HG02973 (cell line): Measurements from ENCODE around the gene SCRT2.

Experiments
- ATAC-seq: cut with Tn5 transposase; IDR thresholded peaks from one replicate; pipeline ENCODE4 v1.9.1; 2021; ENCODE audit warnings: moderate library complexity; ENCODE audit not compliant: unreplicated experiment

SCRT2 gene

GRCh38 chr20:673603-674001 lies 2.0 kb downstream of the SCRT2 start:
- no peak for ATAC-seq

DNA sequence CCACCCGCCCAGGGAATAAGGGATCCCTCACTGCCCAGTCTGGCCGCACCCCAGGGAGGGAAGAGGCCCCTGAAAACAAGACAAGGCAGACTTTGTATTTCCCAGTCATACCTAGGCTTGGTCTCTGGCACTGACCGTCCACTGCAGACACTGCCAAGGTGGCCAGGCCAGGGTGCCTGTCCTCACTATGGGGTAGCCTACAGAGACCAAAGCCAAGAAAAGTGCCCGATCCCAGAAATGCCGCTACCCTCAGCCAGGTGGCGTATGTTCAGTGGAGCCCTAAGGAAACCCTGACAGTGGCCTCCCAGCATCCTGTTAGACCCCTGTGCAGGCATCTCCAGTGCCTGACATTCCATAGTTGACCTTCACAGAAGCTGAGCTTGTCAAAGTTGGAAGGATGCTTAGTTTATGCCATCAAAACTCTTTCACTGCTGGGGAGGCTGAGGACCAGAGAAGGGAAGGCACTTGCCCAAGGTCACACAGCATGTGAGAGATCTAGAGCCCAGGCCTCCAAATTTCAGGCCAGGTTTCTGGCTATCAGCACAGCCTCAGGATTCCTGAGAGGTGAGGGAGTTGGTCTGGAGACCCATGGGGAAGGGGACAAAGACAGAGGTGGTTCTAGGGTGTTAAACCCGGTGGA lies 2.5 kb downstream of the SCRT2 start:
- ATAC-seq: no peak

GRCh38 chr20:671252-672030 lies 4.2 kb downstream of the SCRT2 start:
- ATAC-seq: no peak

DNA sequence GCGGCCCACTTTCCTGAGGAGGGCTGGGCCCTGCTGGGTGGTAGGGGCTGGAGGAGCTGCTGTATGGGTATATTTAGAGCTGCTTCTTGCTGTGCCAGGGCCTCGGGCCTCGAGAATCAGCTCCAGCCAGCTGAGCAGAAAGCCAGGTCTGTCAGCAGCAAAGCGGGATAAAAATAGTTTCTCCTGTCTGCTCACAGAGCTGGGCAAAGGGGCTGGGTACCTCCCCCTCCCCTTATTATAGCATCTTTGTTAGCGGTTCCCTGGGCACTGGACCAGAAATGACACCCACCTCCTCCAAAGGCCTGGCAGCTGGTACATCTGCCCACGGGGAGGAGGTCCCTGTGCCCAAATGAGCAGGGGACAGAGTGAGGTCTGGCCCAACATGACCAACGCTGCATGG lies 6.0 kb downstream of the SCRT2 start:
- ATAC-seq: no peak

- ATAC-seq: no peak
Measured at GRCh38 chr20:668638-669037, 7.0 kb downstream of the SCRT2 start.

- no peak for ATAC-seq
Measured at GRCh38 chr20:668050-668449, 7.6 kb downstream of the SCRT2 start.

GRCh38 chr20:667351-668034 lies 8.1 kb downstream of the SCRT2 start:
- ATAC-seq: no peak

DNA sequence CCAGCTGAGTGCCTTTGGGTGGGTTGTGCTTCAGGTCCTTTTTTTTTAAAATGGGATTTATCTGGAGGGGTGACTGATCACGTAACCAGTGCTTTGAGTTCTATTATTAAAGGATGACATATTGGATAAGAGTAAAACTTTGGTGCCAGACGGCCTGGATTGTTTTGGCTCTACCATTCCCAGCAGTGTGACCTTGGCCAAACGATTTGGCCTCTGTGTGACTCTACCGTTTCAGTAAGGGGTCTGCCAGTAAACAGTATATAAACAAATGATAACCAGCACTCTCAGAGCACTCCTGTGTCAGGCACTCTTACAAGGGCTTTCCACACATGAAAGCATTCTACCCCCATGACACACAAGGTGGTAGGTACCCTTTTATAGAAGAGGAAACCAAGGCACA lies 8.7 kb downstream of the SCRT2 start:
- ATAC-seq: no peak

- ATAC-seq: no peak
Measured at GRCh38 chr20:665276-665675, 10.3 kb downstream of the SCRT2 start.

DNA sequence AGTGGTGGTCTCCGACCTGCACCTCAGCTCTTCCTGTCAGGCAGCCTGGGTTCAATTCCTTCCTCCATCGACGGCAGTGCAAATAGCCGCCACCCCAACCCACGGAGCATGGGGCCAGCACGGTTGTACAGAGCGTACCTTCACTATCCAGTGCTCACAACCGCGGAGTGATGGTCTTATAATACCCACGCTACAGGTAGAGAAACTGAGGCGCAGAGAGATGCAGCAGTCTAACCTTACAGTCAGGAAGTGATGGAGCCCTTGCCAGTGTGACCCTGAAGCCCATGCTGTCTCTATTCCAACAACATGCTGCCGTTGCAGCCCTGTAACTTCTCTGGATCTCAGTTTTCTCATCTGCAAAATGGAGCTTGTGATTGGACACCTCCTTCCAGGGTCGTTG lies 11.0 kb downstream of the SCRT2 start:
- no peak for ATAC-seq

DNA sequence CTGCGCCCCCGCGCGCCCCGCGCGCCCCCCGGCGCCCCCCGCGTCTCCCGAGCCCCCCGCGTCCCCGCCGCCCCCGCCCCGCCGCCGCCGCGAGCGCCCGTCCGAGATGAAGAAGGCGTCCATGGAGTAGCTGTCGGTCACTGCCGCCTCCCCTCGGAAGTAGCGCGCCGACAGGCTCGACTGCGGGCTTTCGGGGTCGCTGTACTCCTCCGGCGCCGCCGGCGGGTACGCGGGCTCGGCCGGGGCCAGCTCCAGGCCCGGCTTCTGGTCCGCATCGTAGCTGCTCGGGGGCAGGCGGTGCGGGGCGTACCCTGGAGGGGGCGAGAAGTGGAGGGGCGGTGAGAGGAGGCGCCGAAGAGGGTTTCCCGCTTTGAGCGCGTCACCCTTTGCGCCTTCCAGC lies 11.5 kb downstream of the SCRT2 start:
- no peak for ATAC-seq

DNA sequence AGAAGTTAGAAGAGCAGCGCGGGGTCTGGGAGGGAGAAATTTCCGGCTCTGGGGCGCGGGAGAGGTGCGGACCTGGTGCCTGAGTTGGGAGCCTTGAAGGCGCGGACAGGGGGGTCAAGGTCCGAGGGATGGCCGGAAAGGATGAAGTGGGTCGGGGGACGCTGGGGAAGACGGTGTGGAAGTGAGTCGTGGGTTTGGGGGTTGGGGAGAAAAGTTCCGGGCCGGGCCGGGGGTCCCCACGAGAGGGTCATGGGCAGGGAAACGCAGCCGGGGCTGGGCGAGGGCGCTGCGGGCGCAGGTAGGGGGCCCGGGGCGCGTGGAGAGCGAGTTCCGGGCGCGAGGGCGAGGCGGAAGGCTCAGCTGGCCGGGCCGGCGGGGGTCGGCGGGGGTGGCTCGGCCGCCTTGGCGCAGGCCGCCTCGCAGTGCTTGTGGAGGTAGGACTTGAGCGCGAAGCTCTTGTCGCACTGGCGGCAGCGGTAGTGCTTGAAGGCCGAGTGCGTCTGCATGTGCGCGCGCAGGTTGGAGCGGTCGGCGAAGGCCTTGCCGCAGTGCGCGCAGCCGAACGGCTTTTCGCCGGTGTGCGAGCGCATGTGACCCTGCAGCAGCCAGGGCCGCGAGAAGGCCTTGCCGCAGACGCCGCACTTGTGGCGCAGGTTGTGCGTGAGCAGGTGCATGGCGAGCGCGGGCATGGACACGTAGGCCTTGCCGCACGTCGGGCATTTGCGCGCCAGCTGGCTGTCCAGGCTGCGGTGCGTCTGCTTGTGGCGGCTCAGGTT lies 12.1 kb downstream of the SCRT2 start:
- no peak for ATAC-seq

GRCh38 chr20:662277-663192 lies 13.1 kb downstream of the SCRT2 start:
- no peak for ATAC-seq

DNA sequence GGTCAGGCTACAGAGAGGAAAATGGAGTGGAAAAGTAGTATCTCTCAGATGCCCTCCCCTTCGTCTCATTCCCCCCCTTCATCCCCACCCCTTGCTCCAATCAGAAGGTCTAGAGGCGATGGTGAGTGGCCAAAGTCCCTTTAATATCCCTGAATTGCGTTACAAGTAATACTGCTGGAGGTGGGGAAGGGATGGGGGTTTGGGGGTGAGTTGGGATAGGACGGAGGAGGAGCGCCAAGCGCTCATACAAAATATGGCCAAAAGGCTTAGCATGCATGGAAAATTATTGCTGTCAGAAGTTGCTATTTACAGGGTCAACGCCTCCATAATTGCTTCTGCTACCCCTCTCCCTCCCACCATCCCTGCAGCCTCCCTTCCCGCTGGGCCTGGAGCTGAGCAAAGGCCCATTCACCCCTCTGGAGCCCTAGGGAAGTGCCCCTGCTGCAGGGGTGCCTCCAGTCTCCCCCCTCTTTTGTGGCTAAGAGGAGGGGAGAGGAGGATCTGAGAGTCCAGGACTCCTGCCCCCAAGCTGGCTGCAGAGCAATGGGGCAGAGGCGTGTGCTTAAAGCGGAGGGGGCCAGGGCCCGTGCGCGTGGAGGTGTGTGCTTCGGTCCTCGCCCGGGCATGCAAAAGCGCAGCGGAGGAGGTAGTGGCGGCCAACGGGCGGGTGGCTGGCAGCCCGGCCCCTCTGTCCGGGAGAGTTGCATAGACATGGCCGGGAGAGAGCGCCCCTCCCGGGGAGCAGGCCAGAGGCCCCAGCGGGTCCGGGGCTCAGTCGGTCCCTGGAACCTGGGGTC lies 13.9 kb downstream of the SCRT2 start:
- no peak for ATAC-seq

- ATAC-seq: no peak
Measured at GRCh38 chr20:658731-659291, 16.8 kb downstream of the SCRT2 start.

DNA sequence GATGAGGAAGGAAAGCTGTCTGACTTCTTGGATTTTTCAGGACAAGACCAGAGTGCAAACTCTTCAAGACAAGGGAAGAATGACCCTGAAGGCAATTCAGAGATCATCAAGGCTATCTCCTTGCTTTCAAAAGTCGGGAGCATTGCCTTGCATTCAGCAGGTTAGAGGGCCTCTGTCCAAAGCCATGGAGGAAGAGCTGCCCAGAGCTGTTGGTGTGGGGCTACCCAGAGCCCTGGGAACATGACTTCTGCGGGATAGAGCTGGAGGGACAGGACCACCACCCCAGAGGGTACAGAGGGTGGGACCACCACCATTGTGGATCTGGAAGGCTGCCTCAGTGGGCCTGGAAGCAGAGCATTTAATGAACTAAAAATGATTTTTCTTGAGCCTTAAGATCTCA lies 17.4 kb downstream of the SCRT2 start:
- no peak for ATAC-seq

- no peak for ATAC-seq
Measured at GRCh38 chr20:655726-656624, 19.6 kb downstream of the SCRT2 start.

DNA sequence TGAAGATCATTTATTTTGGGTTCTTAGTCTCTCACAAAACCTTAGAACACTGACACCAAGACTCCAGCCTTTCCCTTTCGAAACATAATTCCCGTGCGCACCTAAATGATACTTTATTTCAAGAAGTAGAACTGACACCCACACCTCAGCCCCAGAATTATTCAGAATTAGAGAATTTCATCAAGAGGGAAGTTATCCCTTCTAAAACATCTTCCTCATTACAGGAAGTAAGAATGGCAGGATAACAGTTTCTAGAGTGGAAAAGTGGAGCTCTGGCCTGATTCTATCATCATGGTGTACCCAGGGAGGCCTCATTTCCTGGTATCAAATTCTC lies 21.2 kb downstream of the SCRT2 start:
- ATAC-seq: no peak
